ENCODE results near the gene TMLHE.

DNA sequence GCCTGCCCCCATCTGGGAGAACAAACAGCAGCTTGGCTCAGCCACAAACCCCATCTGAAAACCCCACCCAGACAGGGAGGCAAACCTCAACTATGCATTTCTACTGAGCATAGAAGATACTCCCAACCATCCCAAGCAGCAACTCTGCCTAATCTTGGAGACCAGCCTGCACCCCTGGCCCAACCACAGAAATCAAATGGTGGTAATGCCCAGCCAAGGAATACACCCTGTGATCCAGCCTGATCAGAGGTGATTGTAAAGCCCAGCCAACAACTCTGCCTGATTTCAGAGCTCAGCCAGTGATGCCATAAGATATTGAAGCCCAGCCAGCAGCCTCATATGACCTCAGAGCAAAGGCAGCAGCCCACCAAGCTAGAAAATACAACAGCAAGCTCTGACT lies 19.8 kb downstream of the TMLHE start:
- TF ChIP-seq, protein P1, sequence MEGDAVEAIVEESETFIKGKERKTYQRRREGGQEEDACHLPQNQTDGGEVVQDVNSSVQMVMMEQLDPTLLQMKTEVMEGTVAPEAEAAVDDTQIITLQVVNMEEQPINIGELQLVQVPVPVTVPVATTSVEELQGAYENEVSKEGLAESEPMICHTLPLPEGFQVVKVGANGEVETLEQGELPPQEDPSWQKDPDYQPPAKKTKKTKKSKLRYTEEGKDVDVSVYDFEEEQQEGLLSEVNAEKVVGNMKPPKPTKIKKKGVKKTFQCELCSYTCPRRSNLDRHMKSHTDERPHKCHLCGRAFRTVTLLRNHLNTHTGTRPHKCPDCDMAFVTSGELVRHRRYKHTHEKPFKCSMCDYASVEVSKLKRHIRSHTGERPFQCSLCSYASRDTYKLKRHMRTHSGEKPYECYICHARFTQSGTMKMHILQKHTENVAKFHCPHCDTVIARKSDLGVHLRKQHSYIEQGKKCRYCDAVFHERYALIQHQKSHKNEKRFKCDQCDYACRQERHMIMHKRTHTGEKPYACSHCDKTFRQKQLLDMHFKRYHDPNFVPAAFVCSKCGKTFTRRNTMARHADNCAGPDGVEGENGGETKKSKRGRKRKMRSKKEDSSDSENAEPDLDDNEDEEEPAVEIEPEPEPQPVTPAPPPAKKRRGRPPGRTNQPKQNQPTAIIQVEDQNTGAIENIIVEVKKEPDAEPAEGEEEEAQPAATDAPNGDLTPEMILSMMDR (IDR thresholded peaks at IDR 0.05): no peak
- no peak for TF ChIP-seq POLR2A (IDR thresholded peaks at IDR 0.05)
- TF ChIP-seq POLR2AphosphoS5 (IDR thresholded peaks at IDR 0.05): no peak
